GOT3 (cell line): ENCODE data around the gene YWHAQ.

Experiments used
- DNase-seq: peaks from one replicate; lab custom pipeline; 2025; ENCODE audit warnings: mixed read lengths; lab: John Stamatoyannopoulos, UW

YWHAQ gene

DNA sequence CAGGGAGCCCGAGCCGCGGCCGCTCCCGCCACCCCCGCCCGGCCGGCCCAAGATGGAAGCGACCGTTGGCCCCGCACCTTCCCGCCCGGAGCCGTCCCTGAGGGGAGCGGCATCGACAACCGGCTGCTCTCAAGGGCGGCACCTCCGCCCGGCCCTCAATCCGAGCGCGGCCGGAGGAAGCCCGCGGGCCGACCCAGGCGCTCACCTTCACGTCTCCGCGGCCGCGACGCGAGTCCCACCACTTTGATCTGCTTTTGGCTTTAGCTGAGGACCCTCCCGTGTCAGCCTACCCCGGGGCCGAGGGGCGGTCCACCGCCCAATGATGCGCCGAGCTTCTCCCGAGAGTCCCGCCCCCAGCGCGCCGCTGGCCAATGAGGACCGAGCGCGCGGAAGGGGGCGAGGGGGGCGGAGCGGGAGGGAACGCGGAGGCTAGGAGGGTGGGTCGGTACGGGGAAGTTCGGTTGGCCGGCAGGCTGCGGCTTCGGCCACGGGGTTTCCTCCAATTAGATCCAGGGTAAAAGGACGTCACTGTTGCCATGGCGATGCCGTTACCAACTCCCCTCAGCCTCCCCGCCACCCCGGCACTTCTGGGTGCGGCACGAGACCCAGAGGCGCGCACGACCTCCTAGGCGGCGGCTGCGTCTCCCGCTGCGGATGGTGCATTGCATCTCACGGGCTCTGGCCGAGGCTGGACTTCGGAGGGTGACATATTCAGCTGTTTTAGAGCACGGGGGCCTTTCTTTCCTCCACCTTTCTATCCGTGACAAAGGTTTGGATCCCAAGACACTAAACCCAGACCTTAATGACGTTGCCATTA lies at the start of gene YWHAQ:
Gene YWHAQ, minus strand, starts transcription at position 262 of the 817 bp plus-strand sequence. CDS start 545 bp downstream, outside the sequence.
- peak; percentile 94 for DNase-seq

DNA sequence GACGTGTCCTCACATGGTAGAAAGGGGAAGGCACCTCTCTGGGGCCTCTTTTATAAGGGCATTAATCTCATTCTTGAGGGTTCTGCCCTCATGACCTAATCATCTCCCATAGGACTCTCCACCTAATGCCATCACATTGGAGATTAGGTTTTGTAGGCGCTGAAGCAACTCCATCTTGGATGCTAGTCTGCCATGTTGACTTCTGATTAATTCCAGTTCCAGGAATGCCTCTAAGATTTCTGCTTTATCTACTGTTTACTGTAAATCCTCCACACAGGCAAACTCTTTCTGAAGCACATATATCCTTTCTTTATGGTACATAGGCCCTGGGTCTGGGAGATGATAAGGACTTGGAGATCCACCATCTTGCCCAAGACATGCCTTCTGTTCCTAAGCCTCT lies 49.3 kb upstream of the YWHAQ start:
- DNase-seq: no peak

DNA sequence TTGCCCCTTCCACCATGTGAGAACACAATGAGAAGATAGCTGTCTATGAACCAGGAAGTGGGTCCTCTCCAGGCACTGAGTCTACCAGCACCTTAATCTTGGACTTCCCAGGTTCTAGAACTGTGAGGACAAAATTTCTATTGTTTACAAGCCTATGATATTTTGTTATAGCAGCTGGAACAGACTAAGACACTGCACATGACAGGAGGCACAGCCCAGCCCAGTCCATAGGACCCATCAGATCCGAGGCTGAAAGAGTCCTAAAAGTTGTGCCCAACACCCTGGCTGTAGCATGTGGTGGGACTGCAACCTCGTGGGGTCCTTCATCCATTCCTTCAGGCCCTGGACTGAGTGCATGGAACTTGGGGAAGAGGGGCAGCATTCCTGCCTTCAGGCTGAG lies 48.4 kb upstream of the YWHAQ start:
- DNase-seq: no peak

DNA sequence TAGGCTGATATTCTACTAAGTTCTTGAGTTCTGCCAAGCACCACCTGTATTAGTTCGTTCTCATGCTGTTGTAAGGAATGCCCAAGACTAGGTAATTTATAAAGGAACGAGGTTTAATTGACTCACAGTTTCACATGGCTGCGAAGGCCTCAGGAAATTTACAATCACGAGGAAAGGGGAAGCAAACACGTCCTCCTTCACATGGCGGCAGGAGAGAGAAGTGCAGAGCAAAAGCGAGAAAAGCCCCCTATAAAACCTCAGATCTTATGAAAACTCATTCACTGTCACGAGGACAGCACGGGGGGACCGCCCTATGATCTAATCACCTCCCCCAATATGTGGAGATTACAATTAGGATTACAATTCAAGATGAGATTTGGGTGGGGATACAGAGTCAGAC lies 47.7 kb upstream of the YWHAQ start:
- DNase-seq: no peak

DNA sequence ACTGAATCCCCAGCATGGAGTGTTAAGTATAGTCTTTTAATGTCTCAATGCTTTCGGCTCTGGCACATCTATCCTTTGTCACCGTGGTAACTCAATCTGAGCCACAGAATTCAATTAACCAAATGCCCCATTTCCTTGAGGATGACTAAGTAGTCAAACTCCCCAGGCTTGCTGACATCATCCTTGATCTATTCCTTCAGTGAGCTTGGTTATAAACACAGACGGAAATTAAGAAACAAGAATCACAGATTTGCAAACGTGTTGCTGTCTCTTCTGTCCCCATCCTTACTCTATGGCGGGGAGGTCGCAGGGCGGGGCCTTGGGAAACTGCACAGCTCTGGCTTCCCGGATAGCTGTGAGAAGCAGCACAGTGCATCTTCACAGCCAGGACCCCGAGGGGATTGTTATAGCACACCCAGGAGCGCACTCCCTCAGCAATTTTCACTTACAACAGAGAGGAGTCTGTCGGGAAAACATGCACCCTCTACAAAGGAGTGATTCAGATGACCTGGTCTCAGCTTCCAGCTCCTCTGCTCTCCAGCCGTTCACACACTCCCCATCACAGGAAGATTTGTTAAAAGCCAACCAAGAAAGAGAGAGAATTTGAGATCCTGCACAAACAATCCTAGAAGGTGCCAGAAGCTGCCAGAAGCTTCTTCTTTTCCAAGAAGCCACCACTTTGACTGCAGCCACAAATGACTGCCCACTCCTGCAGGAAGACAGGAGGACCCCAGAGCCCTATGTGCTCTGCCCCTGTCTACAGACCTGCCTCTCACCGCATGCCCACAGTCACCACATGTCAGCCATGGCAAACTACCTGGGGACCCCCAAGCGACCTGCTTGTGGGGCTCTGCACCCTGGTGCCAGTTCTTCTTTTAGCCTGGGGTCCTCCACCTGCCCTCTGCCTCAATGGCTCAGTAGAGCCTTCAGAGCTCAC lies 44.9 kb upstream of the YWHAQ start:
- DNase-seq: peak; percentile 31

DNA sequence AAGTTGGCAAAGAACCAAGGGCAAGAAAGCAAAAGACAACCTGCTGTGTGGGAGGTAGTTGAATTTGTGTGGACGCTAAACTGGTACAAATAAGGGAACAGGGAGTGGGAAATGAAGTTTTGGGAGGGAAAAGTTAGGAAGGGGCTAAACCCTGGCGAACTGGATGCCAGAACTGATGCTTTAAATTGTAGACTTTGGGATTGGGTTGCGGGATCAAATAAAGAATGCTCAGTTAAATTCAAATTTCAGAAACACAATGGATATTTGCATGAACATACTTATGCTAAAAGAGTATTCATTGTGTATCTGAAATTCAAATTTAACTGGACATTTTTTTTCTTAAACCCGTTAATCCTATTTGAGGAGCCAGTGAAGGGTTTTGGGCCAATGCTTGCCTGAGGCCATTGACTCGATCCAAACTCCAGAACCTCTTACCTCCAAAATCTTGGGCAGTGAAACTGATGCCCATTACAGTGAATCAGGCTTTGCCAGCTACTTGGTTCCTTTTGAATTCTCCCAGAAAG lies 44.2 kb upstream of the YWHAQ start:
- no peak for DNase-seq

DNA sequence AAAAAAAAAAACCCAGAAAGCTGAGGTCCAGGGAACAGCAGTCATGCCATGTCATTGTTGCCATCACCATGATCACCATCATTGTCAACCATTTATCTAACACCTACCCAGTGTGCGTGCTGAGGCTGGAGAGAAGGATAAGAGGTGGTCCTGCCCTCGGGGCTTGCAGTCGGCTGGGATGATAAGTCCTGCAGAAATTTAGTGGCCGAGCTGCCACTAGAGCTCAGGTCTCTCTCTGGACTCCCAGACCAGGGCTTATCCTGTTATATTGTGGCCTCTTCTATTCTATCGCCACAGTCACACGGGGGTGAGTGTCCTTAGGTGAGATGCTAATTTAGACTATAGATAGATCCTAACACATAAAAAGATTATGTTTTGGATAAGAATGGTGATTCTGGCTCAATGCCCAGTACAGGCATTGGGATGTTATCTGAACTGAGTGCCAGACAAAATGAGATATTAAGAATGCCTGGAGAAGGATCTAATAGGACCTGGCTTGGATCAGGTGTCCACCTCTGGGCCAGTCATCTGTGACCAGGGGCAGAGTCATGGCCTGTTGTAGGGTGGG lies 43.2 kb upstream of the YWHAQ start:
- no peak for DNase-seq

DNA sequence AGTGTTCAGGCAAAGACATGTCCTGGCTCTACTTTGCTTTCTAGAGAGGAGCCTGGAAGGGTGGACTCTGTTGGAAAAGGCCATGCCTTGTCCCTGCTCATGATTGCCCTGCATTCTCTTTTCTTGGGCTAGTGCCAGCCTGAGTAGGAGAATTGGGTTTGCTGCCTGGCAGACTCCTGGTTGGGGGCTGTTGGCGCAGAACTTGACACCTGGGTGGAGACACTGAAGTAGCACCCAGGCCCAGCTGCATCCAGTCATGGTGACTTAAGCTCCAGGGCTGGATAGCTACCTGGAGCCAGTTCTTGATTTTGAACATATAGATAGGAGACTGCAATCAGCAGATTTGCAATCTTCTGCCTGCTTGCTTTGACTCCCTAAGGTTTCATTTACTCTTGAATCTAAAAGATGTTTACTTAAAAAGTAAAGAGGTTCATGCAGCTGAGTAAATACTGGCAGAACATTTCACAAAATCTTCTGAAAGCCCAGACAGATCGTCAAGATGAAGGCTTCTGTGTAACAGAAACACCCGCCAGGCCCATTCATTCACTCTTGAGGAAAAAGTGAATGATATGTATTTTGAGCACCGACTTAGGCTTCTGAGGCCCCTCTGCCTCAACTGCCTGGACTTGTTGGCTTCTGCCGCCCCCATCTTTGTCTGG lies 38.0 kb upstream of the YWHAQ start:
- no peak for DNase-seq

DNA sequence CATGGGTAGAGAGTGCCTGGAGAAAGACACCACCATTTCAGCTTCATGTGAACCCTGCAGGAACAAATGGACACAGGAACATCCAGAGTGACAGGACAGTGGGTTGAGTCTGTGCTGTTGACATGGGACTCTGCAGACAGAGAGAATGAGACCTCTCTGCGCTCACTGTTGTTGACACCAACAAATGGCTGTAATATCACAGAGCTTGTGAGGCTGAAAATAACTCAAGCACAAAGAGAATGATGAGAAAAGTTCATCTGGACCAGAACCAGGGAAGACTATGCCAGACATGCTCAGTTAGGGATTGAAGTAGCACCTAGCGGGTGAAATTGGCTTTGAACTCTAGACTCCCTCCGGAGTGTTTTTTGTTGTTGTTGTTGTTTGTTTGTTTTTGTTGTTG lies 37.0 kb upstream of the YWHAQ start:
- DNase-seq: no peak

DNA sequence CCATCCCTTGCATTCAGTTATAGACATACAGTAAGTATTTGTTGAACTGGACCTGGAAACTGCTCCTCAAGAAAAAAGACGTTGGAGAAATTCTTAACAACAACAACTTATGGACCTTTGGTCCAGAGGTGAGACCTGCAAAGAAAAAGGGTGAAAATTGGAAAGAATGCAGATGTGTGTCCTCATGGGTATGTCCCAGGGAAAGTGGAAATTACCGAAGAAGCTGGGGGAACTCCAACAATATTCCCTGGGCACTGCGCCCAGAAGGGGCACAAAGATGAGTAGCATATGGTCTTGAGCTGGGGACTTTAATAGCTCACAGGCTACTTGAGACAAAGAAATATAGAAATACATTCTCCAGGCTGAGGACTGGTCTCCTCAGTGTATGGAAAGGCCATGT lies 35.5 kb upstream of the YWHAQ start:
- no peak for DNase-seq

DNA sequence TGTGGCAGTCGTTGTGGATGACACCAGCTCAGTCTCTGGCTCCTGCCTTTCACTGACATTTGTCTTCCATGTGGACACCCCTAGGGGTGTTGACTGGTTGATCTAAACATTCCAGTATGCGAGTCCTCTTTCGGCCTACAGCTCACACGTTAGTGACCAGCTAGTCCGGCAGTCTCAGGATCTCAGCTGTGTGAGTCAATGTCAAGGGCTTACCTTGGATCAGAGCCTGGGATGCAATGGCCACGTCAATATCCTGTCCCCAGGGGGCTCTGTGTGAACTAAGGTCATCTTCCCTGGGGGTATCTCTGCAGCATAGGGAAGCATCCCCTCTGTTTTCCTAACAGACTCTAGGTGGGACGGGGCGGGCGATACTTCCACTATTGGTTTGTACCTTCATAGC lies 35.1 kb upstream of the YWHAQ start:
- DNase-seq: no peak

DNA sequence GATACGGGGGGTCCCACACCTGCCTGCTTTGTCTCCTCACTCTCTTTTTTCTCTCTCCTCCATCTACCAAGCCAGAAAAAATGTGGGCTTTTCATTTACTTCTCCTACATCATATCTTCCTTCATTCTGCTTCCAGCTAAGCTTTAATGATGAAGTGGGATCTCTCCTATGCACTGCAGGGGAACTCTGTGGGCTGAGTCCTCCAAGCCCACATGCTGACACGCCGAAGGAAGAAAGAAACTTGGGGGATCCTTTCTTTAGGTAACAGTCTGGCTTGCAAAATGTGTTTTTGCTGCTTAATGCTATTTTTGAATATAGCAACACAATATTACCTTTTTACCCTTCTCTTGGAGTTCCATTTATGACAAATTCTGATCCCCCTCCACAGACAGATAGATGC lies 33.6 kb upstream of the YWHAQ start:
- no peak for DNase-seq

DNA sequence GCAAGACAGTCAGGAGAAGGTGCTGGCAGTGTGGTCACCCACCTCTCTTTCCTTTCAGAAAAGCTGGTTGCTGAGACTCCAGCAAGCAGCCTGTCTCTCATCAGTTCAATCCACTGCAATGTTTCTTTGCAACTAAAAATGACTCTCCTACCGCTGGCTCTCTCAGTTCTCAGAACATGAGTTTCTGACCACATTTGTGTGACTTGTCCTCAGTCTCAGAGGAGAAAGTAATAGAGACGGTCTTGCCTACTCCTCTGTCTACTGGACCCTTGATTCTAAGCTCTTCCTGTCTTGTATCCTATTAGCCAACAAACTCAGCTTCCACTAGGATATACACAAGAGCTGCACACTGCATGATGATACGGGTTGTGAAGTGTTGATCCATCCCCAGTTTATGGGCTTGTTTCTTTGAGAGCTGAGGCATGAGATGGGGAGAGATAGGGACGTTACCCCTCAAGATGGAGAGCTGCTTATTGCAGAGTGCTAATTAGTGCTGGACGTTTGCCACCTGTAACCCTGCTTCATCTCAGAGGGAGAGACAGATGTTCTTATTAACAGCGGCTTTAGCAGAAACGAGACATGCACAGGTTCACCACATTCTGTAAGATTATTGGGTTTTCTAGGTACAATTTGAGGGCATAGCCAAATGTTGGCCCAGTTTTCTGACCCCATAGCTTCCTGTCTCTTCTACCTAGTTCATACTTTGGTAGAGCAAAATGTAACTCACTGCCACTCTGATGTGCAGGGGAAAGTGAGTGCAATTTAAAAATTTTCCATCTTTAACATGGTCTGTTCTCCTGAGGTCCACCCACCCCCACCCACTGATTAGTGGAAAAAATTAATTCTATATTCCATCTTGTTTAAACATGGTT lies 32.4 kb upstream of the YWHAQ start:
- DNase-seq: no peak

DNA sequence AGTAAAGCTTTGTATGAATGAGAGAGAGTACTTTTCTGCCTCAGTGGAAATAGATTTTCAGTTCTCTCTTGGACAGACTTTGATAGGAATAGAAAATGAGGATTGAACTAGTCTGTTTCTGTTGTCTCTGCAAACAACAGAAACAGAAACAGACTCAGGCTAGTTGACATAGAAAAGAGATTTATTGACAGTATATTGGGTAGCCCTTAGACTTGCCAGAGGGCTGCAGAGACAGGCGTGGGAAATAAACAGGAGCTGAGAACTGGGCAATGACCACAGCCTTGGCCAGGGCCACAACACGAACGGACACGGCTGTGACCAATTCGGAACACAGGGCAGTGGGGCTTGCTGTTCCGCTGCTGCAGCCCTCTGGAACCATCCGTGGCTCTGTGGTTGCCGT lies 30.5 kb upstream of the YWHAQ start:
- DNase-seq: no peak

DNA sequence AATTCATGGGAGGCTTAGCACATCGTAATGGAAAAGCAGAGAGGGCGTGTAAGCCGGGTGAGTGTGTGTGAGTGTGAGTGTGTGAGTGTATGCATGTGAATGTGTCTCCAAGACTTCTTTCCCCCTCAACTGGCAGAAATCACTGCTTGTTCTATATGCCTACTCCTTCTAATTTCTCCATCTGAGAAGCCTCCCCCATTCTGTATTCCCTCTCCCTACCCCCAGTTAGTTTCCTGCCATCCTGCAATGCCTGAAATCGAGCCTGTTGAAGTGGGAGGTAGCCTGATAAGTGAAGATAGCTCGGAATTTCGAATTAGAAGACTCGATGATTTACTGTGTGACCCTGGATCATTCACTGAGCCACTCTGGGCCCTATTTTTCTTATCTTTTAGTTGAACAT lies 30.0 kb upstream of the YWHAQ start:
- no peak for DNase-seq

DNA sequence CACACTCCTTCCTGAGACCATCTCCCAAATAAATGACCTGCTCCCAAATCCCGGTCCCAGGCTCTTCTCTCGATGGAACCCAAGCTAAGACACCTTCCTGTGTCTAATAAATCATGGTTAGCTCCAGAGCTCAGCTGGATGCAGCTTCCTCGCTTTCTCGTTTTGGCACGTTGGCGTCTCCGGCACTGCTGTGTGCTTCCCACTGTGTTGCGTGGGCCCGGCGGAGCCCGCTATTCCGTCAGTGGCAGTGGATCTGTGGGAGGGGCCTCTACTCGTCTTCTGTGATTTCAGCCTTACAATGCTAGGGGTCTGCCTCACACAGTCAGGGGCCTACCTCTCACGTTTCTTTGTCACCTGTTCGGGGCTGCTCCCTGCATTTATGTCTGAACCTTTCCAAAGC lies 29.4 kb upstream of the YWHAQ start:
- no peak for DNase-seq

DNA sequence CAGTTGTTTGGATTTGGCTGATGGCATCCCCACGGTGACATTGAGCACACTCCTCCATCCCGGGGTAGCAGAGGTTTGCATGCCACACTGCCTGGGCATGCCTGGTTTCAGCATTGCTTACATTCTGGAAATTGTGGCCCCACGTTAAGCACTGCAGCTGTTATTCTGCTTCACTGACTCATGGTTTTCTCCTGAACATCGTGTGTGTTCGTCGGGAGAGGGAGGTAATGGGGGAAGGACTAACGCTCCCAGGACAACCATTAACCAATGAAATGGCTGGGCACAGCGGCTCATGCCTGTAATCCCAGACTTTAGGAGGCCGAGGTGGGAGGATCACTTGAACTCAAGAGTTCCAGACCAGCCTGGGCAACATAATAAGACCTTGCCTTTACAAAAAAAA lies 28.2 kb upstream of the YWHAQ start:
- DNase-seq: no peak

DNA sequence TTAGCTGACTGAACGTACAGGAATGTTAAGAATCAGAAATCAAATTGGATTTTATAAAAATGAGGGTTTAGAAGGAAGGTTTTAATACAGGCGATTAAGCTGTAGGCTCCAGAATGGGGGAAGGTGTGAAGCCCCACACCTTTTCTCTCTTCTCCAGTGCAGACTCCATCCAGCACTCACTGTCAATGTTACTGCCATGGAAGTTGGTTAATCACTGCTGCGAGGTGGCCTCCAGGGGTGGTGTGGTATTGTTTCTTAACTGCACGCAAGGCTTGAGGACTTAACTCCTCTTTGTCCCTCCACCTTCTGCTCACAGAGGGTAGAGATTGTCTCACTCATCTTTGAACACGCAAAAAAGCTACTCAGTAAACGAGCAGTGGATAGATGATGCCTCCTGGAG lies 26.9 kb upstream of the YWHAQ start:
- DNase-seq: no peak

DNA sequence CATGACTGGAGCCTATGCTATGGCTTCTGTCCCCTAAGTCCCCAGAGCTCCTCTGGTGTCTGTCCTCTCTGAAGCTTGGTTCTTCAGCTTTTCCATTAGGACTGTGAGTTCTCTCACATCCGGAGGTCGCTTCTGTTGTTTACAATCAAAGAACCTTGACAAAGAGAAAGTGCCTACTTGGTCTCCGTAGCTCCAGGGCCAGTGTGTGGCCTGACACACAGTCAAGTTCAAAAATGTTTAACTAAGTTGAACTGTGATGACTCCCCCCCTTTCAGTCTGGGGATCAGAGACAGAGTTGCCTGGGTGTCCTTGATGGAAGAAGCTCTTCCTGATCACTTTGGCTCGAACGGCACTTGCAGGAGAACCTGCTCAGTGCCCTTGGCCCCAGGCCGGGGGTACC lies 26.3 kb upstream of the YWHAQ start:
- no peak for DNase-seq

DNA sequence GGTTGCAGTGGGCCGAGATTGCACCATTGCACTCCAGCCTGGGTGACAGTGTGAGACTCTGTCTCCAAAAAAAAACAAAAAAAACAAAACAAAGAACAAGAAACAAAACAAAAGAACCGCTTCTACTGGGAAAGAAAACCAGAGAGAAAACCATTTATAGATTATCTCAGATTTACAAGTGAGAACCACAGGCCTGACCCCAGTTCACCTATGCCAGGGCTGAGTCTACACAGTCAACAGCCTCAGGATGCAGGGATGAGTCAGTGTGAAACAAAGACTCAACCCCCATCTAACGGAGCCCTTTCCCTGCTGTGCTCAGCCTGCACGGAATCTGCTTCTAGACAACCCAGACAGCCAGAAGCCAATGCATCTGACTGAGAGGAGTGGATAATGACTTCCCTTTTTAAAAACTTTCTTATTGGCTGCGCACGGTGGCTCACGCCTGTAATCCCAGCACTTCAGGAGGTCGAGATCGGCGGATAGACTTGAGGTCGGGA lies 25.5 kb upstream of the YWHAQ start:
- peak; percentile 21 for DNase-seq
